Measurements from ENCODE around the gene PTPRM.

Gene PTPRM

GRCh38 chr18:7678801-7679200 lies 111.7 kb downstream of the PTPRM start:
- Histone ChIP-seq H3K23ac (ENCODE audit: low read length in 2 of 2) (no peak overlapping the region), H2BK15ac (ENCODE audit: low read depth, poor library complexity, severe bottlenecking) (no peak overlapping the region), H4K91ac (ENCODE audit: low read length) (no peak overlapping the region), H3K9me3 (ENCODE audit: control insufficient read depth, low read length) (no peaks in the 10 kb centered on the region), H2AK5ac (ENCODE audit: low read length, severe bottlenecking) (no peak overlapping the region), H3K36me3 (ENCODE audit: control insufficient read depth in 1 of 2, insufficient read depth in 2 of 2, low read depth in 1 of 2, low read length in 2 of 2) (peaks cover 0 to 3% of the 10 kb centered on the region in 2 experiments), H2BK5ac (ENCODE audit: low read depth, low read length, poor library complexity, severe bottlenecking) (no peak overlapping the region), H3K79me1 (replicated peaks; ENCODE audit: low read length, poor library complexity, severe bottlenecking) (peaks cover 29% of the 10 kb centered on the region), H3K14ac (ENCODE audit: low read length in 2 of 2) (no peak overlapping the region), H3K4me2 (ENCODE audit: low read length, poor library complexity, severe bottlenecking) (no peak overlapping the region), H3K4ac (ENCODE audit: low read depth in 1 of 2, low read length in 2 of 2) (no peak overlapping the region), H3K4me3 (ENCODE audit: insufficient read depth in 1 of 2, low read depth in 1 of 2, low read length in 2 of 2) (no peak overlapping the region), H4K8ac (ENCODE audit: low read length) (no peak overlapping the region), H2BK12ac (ENCODE audit: low read length in 2 of 2) (no peak overlapping the region), H3K4me1 (ENCODE audit: control insufficient read depth, insufficient read depth, low read depth, low read length) (peaks cover 4% of the 10 kb centered on the region), H3K27me3 (ENCODE audit: control insufficient read depth in 1 of 2, insufficient read depth in 1 of 2, low read length in 2 of 2) (no peaks in the 10 kb centered on the region), H2AFZ (ENCODE audit: low read depth, low read length) (no peak overlapping the region), H3K18ac (ENCODE audit: low read depth in 1 of 2, low read length in 2 of 2) (no peak overlapping the region), H3K9ac (ENCODE audit: low read length) (no peak overlapping the region), H3K27ac (ENCODE audit: low read length, poor library complexity, severe bottlenecking) (no peak overlapping the region), H2BK120ac (ENCODE audit: low read depth, low read length) (no peak overlapping the region)
- WGBS: 85% methylated on average over 2 of the region's 4 CpGs
- DNase-seq: no peak

GRCh38 chr18:7681298-7681697 lies 114.2 kb downstream of the PTPRM start:
- Histone ChIP-seq H3K9ac (ENCODE audit: low read length) (no peak overlapping the region), H3K23ac (ENCODE audit: low read length in 2 of 2) (no peak overlapping the region), H2BK12ac (ENCODE audit: low read length in 2 of 2) (no peak overlapping the region), H4K8ac (ENCODE audit: low read length) (no peak overlapping the region), H3K4me1 (ENCODE audit: control insufficient read depth, insufficient read depth, low read depth, low read length) (peaks cover 8% of the 10 kb centered on the region), H3K18ac (ENCODE audit: low read depth in 1 of 2, low read length in 2 of 2) (no peak overlapping the region), H3K4ac (ENCODE audit: low read depth in 1 of 2, low read length in 2 of 2) (no peak overlapping the region), H2AK5ac (ENCODE audit: low read length, severe bottlenecking) (no peak overlapping the region), H4K91ac (ENCODE audit: low read length) (no peak overlapping the region), H2AFZ (ENCODE audit: low read depth, low read length) (no peak overlapping the region), H2BK120ac (ENCODE audit: low read depth, low read length) (no peak overlapping the region), H3K14ac (ENCODE audit: low read length in 2 of 2) (no peak overlapping the region), H3K9me3 (ENCODE audit: control insufficient read depth, low read length) (no peaks in the 10 kb centered on the region), H3K27ac (ENCODE audit: low read length, poor library complexity, severe bottlenecking) (no peak overlapping the region), H3K79me1 (replicated peaks; ENCODE audit: low read length, poor library complexity, severe bottlenecking) (peaks cover 26% of the 10 kb centered on the region), H2BK5ac (ENCODE audit: low read depth, low read length, poor library complexity, severe bottlenecking) (no peak overlapping the region), H3K27me3 (ENCODE audit: control insufficient read depth in 1 of 2, insufficient read depth in 1 of 2, low read length in 2 of 2) (no peaks in the 10 kb centered on the region), H3K4me2 (ENCODE audit: low read length, poor library complexity, severe bottlenecking) (no peak overlapping the region), H2BK15ac (ENCODE audit: low read depth, poor library complexity, severe bottlenecking) (no peak overlapping the region), H3K4me3 (ENCODE audit: insufficient read depth in 1 of 2, low read depth in 1 of 2, low read length in 2 of 2) (no peak overlapping the region), H3K36me3 (ENCODE audit: control insufficient read depth in 1 of 2, insufficient read depth in 2 of 2, low read depth in 1 of 2, low read length in 2 of 2) (peaks cover 0 to 3% of the 10 kb centered on the region in 2 experiments)
- 69% methylated on average over 2 of the region's 3 CpGs for WGBS
- DNase-seq: no peak

GRCh38 chr18:7682321-7682720 lies 115.2 kb downstream of the PTPRM start:
- Histone ChIP-seq H3K18ac (ENCODE audit: low read depth in 1 of 2, low read length in 2 of 2) (no peak overlapping the region), H3K27ac (ENCODE audit: low read length, poor library complexity, severe bottlenecking) (no peak overlapping the region), H2AK5ac (ENCODE audit: low read length, severe bottlenecking) (no peak overlapping the region), H3K36me3 (ENCODE audit: control insufficient read depth in 1 of 2, insufficient read depth in 2 of 2, low read depth in 1 of 2, low read length in 2 of 2) (peaks cover 0 to 3% of the 10 kb centered on the region in 2 experiments), H3K14ac (ENCODE audit: low read length in 2 of 2) (no peak overlapping the region), H3K4me2 (ENCODE audit: low read length, poor library complexity, severe bottlenecking) (no peak overlapping the region), H3K4ac (ENCODE audit: low read depth in 1 of 2, low read length in 2 of 2) (no peak overlapping the region), H2BK12ac (ENCODE audit: low read length in 2 of 2) (no peak overlapping the region), H2BK120ac (ENCODE audit: low read depth, low read length) (no peak overlapping the region), H3K79me1 (replicated peaks; ENCODE audit: low read length, poor library complexity, severe bottlenecking) (peaks cover 26% of the 10 kb centered on the region), H3K9ac (ENCODE audit: low read length) (no peak overlapping the region), H2BK5ac (ENCODE audit: low read depth, low read length, poor library complexity, severe bottlenecking) (no peak overlapping the region), H3K27me3 (ENCODE audit: control insufficient read depth in 1 of 2, insufficient read depth in 1 of 2, low read length in 2 of 2) (no peaks in the 10 kb centered on the region), H4K8ac (ENCODE audit: low read length) (no peak overlapping the region), H3K4me1 (ENCODE audit: control insufficient read depth, insufficient read depth, low read depth, low read length) (peaks cover 6% of the 10 kb centered on the region), H3K23ac (ENCODE audit: low read length in 2 of 2) (no peak overlapping the region), H2BK15ac (ENCODE audit: low read depth, poor library complexity, severe bottlenecking) (no peak overlapping the region), H3K9me3 (ENCODE audit: control insufficient read depth, low read length) (no peaks in the 10 kb centered on the region), H4K91ac (ENCODE audit: low read length) (no peak overlapping the region), H2AFZ (ENCODE audit: low read depth, low read length) (no peak overlapping the region), H3K4me3 (ENCODE audit: insufficient read depth in 1 of 2, low read depth in 1 of 2, low read length in 2 of 2) (no peak overlapping the region)
- DNase-seq: no peak

- no peak overlapping the region for H2BK120ac ChIP-seq (ENCODE audit: low read depth, low read length)
- no peak overlapping the region for H2AK5ac ChIP-seq (ENCODE audit: low read length, severe bottlenecking)
- H3K36me3 ChIP-seq (ENCODE audit: control insufficient read depth in 1 of 2, insufficient read depth in 2 of 2, low read depth in 1 of 2, low read length in 2 of 2): peaks cover 0 to 3% of the 10 kb centered on the region in 2 experiments
- peak overlapping the region; percentile 2 for H3K27ac ChIP-seq (ENCODE audit: low read length, poor library complexity, severe bottlenecking)
- no peak overlapping the region for H3K4ac ChIP-seq (ENCODE audit: low read depth in 1 of 2, low read length in 2 of 2)
- no peak overlapping the region for H3K23ac ChIP-seq (ENCODE audit: low read length in 2 of 2)
- no peak overlapping the region for H4K8ac ChIP-seq (ENCODE audit: low read length)
- H3K79me1 ChIP-seq (replicated peaks; ENCODE audit: low read length, poor library complexity, severe bottlenecking): peaks cover 26% of the 10 kb centered on the region
- H3K27me3 ChIP-seq (ENCODE audit: control insufficient read depth in 1 of 2, insufficient read depth in 1 of 2, low read length in 2 of 2): no peaks in the 10 kb centered on the region
- H3K9ac ChIP-seq (ENCODE audit: low read length): no peak overlapping the region
- H3K14ac ChIP-seq (ENCODE audit: low read length in 2 of 2): no peak overlapping the region
- no peaks in the 10 kb centered on the region for H3K9me3 ChIP-seq (ENCODE audit: control insufficient read depth, low read length)
- H2BK15ac ChIP-seq (ENCODE audit: low read depth, poor library complexity, severe bottlenecking): no peak overlapping the region
- peaks cover 6% of the 10 kb centered on the region for H3K4me1 ChIP-seq (ENCODE audit: control insufficient read depth, insufficient read depth, low read depth, low read length)
- H3K4me3 ChIP-seq (ENCODE audit: insufficient read depth in 1 of 2, low read depth in 1 of 2, low read length in 2 of 2): no peak overlapping the region
- no peak overlapping the region for H2AFZ ChIP-seq (ENCODE audit: low read depth, low read length)
- no peak overlapping the region for H3K18ac ChIP-seq (ENCODE audit: low read depth in 1 of 2, low read length in 2 of 2)
- H3K4me2 ChIP-seq (ENCODE audit: low read length, poor library complexity, severe bottlenecking): no peak overlapping the region
- H2BK12ac ChIP-seq (ENCODE audit: low read length in 2 of 2): no peak overlapping the region
- H4K91ac ChIP-seq (ENCODE audit: low read length): no peak overlapping the region
- WGBS: 82% methylated on average over 3 of the region's 3 CpGs
- H2BK5ac ChIP-seq (ENCODE audit: low read depth, low read length, poor library complexity, severe bottlenecking): no peak overlapping the region
- DNase-seq: no peak
Observed at GRCh38 chr18:7683753-7684152, 116.6 kb downstream of the PTPRM start.

Measured in mesenchymal stem cell (in vitro differentiated cells and primary cell).